Activated T-helper 9 cell treated with anti-CD3 and anti-CD28 coated beads, Interleukin-2, amount 50 U/mL, for 16 hours (primary cell): ENCODE data around the gene BPHL.
"Not testable (repeated sequence)": the region's sequence is repeated elsewhere in the genome, so short reads cannot be mapped to it uniquely, and the experiment has no call there.

Source experiments
- DNase-seq: peaks from one replicate; pipeline ENCODE4 v3.0.0-alpha.2; 2020; ENCODE audit warnings: low read depth

BPHL gene

DNA sequence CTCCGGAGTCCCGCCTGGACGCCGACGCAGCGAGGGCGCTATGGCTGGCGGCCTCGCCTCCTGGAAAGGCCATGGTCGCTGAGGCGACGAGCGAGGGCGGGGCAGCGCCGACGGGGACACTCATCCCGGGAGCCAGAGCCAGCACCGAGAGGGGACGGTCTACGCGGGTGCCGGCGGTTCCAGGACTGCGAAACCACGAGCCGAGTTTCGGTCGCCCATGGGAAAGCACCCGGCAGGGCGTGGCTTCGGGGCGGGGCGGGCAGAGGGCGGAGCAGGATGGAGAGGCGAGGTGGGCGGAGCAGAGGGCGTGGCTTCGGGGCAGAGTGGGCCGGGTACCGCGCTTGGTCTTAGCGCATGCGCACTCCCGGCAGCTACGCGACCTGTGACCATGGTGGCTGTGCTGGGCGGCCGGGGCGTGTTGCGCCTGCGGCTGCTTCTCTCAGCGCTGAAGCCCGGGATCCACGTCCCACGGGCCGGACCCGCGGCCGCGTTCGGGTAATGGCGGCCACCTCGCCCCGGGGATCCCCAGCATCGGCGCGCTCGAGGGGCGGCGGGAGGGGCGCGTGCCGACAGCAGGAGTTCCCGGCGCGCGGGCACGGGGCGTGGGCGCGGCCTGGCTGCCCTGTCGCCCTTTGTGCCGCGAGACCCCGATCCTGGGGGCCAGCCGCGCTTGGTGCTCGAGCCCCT lies at the start of gene BPHL:
Gene BPHL (plus strand): TSS at position 359 of the 687 bp plus-strand sequence. CDS start 30 bp downstream, at position 389.
- peak; percentile 99 for DNase-seq

DNA sequence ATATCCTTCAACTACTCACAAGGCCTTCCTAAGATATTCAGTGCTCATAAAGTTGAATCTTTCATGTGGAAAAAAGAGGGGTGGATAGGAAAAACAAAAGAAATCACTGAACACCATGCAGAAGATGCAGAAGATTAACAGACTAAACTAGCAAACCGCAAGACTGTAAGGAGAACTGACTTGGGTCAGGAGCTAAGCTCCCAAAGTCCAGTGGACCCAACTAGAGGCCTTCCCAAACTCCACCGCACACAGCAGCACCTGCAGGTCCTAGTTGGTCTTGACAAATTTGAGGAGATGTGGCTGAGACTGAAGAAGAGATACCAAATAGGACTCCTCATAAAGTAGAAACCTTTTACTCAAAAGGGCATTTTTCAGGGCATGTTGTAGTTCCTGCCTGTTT lies 46.9 kb upstream of the BPHL start:
- no peak for DNase-seq

DNA sequence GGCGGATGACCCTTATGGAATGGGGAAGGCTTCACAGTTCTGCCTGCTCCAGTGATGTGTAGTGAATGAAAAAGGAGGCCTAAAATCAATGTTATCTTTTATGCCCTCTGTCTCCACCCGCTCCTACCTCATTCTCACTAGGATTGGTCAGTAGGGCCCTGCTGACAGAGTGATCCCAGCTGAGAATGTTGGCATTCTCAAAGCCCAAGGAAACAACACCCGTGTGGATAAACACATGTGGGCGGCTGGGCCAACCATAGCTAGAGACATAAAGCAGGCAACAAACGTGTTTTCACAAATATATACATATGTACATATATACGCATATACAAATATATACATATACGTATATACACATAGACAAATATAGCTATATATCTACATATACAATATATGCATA lies 45.7 kb upstream of the BPHL start:
- DNase-seq, result no peak

DNA sequence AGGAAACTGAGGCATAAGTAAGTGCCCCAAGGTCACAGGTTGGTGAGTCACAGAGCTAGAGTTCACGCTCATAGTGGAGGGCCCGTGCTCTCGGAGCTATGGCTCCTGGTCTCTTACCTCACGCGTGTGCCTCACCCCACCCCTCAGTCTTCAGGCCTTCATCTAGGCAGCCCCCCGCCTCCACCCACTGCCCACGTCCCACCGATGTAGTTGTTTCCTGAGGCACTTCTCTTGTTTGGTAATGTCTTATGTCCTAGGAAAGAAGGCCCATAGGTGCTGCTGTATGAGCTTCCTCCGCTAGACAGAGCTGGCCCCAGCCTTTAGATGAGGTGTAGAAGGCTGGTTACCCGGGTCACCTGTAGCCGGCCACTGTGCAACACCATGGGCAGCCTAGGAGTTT lies 45.1 kb upstream of the BPHL start:
- no peak for DNase-seq

DNA sequence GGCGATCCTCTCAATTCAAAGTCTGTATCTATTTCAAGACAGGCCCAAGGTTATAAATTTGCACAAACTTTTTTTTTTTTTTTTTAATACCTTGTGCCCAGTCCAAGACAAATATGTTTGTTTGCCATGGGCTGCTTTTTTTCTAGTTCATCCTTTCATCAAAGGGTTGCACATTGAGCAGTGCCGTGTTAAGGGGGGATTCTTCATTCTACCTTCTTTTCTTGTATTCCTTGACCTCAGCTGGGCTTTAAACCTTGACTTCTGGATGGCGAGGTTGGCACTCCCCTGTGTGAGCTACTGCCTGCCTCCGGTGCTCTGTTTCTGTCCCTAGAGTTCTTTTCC lies 42.8 kb upstream of the BPHL start:
- no peak for DNase-seq

DNA sequence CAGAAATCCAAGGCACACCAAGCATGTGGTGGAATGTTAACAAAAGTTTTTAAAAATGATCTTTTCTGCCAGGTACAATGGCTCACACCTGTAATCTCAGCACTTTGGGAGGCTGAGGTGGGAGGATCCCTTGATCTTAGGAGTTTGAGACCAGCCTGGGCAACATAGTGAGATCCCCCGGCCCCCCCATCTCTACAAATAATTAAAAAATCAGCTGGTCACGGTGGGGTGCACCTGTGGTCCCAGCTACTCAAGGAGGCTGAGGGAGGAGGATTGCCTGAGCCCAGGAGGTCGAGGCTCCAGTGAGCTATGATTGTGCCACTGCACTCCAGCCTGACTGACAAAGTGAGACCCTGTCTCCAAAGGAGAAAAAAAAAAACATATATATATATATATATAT lies 42.2 kb upstream of the BPHL start:
- DNase-seq, result no peak

DNA sequence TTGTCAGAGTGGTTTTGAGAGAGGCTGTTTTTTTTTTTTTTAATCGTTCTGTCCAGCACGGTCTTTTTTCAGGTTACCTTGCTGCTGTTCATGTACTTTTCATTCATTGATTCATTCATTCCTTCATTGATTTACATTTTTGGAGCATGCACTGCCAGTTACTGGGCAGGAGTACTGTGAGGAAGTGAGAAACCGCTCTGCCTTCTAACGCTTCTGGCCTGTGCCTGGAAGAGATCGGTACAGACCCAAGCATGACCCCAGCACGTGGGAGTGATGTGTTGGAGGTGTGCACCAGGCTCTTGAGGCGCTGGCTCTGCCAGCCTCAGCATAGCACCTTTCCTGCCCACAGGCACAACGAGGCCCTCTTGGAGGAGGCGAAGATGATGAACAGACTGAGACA lies 41.1 kb upstream of the BPHL start:
- no peak for DNase-seq

DNA sequence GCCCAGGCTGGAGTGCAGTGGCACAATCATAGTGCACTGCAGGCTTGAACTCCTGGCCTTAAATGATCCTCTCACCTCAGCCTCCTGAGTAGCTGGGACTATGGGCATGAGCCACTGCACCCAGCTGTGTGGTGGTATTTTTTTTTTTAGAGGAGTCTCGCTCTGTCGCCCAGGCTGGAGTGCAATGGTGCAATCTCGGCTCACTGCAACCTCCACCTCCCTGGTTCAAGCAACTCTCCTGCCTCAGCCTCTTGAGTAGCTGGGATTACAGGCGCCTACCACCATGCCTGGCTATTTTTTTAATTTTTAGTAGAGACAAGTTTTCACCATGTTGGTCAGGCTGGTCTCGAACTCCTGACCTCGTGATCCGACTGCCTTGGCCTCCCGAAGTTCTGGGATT lies 39.6 kb upstream of the BPHL start:
- DNase-seq, result not testable (repeated sequence)

DNA sequence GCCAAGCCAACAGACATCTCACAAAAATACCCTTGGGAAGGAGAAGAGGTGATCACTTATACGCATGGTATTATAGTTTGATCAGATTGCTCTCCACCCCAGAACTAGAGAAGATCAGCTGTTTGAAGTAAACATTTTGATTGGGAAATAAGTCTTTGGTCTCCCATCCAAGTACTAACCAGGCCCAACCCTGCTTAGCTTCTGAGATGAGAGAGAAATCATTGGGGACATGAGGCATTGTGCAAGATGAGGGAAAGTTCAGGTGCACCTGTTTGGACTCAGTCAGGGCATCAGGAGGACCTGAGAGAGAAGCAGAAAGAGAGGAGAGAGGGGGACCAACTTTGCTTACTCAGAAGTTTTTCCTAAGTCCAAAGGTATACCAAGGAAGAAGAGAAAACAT lies 38.8 kb upstream of the BPHL start:
- DNase-seq, result no peak

DNA sequence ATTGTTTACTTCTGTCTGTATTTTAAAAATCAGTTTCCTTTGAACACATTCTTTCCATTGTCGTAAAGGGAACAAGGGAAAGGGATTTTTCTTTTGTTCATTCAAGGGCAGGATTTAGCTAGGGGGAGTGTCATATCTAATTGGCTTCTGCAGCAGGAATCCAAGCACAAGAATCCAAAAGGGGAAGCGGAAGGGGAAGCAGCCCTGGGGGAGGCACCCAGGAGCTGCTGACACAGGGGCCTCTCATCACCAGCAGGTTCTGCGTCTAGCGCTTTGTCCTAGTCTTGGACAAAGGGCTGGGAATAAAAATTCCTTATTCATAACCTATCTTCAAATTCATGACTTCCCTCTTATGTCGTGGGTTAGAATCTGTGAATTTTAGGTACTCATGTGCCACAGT lies 36.6 kb upstream of the BPHL start:
- DNase-seq, result no peak

DNA sequence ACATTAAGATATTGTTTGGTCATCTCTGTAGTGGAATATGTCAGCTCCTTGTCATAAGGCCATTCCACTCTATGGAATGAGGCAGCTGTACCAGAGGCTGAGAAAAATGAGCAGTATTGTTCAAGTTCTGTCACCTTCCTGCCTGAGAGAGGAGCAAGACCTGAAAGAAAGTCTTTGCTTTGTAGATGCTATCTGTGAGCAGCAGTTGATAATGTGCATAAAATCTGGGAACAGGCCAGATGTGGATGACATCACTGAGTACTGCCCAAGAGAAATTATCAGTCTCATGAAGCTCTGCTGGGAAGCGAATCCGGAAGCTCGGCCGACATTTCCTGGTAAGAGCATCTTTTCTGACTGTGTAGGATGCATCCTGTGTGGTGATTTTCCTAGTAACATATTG lies 33.4 kb upstream of the BPHL start:
- DNase-seq, result no peak

DNA sequence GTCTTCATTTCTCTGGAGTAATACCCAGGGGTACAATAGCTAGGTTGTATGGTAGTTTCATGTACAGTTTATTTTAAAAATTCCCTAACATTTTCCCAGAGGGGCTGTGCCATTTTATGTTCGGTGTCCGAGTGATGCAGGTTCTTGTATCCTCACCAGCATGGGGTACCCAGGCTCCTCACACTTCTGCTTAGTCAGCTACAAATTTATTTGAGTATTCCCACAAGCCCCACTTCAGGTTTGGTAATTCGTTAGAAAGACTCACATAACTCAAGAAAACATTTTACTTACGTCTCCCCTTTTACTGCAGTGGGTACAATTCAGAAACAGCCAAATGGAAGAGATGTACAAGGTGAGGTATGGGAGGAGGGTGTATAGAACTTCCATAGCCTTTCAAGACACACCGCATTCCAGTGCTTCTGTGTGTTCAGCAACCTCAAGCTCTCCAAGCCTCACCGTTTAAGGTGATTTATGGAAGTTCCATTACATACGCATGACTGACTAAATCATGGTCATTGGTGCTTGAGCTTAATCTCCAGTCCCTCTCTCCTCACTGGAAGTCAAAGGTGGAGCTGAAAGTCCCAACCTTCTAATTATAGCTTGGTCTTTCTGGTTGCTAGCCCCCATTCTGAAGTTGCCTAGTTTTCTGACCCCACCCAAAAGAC lies 32.1 kb upstream of the BPHL start:
- DNase-seq, result no peak

DNA sequence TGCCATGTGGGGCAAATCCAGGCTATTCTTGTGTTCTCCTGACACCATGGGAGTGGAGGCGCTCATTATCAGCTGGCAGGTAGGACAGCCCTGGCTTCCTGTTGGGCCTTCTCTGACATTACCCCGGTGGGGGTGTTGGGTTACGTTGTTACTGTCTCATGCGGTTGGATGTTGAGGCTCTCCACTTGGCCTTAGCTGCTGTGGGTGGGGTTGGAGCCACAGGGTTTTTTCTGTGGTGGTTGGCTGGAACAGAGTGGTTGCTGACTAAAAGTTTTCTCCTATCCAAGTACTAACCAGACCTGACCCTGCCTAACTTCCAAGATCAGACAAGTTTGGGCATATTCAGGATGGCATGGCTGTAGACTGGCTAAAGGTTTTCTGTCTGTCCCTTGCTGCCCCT lies 30.1 kb upstream of the BPHL start:
- DNase-seq, result no peak

DNA sequence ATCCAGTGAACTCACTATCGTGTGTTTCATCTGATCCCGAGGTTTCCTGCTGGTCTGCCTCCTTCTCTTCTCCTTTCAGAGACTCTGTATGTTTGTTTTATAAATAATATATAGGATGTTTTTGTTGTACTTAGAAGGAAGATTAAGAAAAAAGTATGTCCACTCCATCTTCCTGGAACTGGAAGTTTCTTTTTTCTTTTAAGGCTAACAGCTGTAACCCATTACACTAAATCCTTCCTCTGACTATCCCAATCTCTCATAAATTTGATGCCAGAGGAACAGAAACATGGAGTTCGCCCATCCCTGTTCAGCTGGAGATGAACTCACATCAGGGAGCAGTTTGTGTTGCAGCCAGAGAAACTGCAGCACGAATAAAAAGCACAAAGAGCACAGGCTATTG lies 29.5 kb upstream of the BPHL start:
- no peak for DNase-seq

DNA sequence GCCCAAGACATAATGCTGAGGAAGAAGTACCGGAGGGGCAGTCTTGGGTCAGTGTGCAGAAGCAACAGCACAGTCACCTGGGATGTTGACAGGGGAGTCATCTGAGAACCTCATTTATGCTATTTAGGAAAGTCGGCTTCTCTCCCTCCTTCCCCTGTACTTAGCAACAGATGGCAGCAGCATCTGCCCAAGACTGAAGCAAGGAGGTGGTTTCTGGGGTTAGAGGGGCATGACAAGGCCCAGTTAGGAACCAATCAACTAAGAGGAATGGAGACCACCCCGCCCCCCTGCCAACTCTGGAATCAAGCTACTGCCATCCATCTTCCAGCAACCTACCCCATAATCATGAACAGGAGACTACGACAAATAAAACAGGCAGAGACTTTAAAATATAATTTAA lies 28.5 kb upstream of the BPHL start:
- DNase-seq, result no peak

DNA sequence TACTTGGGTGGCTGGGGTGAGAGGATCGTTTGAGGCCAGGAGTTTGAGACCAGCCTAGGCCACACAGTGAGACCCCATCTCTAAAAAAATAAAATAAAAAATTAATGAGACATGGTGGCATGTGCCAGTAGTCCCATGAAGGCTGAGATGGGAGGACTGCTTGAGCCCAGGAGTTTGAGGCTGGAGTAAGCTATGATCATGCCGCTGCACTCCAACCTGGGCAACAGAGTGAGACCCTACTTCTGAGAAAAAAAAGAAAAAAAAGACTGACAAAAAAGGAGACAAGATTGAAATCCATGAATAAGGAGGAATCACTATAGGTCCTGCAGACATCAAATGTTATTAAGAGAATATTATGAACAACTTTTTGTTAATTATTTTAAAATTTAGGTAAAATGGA lies 23.7 kb upstream of the BPHL start:
- DNase-seq, result no peak

DNA sequence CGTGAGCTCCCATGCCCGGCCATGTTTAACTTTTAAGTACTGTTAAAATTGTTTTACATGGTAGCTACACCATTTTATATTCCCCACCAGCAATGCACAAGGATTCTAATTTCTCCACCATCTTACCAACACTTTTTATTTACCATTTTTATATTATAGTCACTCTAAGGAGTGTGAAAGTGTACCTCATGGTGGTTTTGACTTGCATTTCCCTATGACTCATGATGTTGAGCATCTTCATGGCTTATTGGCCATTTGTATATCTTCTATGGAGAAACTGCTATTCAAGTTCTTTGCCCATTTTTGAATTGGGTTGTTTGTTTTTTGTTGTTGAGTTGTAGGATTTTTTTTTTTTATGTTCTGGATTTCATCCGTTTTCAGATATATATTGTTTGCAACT lies 15.6 kb upstream of the BPHL start:
- no peak for DNase-seq

DNA sequence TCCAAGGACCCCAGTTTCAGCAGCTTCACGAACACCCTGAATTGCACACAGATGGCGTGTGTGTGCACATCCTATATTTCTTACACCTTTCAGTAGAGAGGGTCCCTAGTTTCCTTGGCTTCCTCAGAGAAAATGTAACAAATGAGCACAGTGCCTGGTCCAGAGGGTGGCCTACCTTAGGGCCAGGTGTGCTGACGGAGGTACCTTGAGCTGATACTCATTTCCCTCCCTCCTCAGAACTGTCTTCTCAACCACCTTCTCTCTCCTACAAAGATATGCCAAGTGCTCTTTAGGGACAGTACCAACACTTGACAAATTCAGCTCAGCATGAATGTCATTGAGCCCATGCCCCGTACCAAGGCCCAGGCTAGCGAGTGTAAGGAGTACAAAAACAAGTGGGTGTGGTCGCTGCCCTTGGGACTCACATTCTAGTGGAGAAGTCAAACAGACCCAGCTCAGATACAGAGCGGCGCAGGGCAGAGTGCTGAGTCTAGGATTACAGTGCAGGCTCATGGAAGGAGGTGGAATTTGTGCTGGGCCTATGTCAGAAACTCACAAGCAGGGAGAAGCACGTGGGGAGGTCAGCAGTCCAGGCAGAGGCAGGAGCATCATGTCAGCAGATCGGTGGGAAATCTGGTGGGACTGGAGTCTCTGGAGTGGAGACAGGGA lies 9.6 kb upstream of the BPHL start:
- DNase-seq, result no peak

DNA sequence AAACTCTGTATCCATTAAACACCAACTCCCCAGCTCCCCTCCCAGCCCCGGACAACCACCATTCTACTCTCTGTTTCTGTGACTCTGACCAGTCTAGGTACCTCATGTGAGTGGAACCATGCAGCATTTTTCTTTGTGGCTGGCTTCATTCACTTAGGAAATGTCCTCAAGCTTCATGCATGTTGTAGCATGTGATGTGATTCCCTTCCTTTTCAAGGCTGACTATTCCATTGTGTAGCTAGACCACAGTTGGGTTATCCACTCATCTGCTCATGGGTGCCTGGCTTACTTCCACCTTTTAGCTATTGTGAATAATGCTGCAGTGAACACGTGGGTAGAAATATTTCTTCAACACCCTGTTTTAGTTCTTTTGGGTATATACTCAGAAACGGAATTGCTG lies 8.8 kb upstream of the BPHL start:
- DNase-seq, result no peak

DNA sequence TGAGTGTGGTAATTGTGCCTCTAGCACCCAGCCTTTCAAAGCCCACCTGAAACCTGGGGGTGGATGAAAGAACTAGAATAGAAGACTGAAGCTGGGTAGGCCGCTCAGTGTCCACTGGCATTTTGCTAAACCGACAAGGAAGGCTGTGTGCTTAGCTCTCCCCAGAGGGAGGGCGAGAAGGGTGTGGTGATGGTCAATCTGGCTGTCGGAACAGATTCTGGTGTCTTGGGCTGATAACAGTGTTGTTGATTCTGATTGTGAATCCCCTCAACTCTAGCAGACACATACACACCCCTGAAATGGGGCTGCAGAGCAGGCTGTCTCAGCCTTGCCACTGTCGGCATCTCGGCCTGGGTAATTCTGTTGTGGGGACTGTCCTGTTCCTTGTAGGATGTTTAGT lies 4.1 kb upstream of the BPHL start:
- no peak for DNase-seq

DNA sequence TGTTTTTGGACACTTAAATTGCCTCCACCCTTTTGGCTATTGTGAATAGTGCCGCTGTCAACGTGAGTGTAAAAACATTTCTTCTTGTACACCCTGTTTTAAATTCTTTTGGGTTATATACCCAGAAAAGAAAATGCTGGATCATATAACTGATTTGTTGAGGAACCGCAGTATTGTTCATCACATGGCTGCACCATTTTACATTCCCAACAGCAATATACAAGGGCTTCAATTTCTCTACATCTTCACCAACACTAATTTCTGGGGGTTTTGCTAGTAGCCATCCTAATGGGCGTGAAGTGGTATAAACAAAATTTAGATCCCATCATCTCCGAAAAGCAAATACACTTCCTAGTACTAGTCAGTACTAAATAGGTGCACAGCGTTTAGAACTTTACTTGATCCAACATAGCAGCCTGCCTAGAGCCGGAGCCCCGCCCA lies 579 bp upstream of the BPHL start:
- no peak for DNase-seq

DNA sequence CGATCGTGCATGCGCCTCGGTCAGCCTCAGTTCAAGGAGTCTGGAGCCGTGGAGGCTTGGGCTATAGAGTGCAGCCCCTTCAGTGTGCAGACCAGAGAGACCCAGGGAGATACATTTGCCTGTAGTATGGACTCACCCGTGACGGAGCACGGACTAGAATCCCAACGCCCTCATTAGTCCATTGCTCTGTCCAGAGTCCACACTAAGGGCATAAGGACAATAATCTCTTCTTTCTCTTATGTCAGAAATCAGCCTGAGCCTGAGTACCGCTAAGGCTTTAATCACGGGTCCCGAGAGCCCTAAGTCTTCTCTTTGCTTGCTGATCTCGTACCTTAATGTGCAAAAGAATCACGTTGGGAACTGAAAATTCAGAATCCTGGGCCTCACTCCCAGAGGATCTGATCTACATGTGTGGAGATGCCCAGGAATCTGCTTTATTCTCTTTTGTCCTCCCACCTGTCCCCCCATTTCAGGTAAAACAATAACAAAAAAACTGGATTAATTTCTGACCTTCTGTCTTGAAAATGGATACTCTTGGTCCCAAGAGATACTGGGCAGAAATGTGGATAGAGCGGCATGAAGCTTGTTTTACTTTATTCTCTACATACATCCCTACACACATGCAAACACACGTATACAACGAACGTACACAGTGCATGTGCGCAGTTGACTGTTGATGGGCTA lies 671 bp downstream of the BPHL start:
- DNase-seq, result no peak

DNA sequence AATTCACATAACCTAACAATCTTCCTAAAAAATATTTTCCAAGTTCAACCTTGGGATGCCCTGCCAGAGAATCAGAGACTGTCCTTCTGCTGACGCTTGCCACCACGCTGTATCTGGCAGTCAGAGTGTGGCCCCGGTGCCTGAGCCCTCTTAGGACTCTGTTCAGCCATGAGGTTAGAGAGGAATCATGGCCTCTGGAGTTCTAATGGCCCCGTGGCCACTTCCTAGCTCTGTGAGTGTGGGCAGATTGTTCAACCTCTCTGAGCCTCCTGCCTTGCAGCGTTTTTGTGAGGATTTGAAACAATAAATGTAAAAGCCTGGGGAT lies 2.2 kb downstream of the BPHL start:
- DNase-seq, result no peak
